PC-9 (cell line): Measurements from ENCODE around the gene SYT1. TPM values are rescaled to one million over a fixed set of nuclear protein-coding genes. Genes with fewer than 3 reads are reported as not detected.

Experiments used
- BruUV-seq: library from RNA; stranded (reverse); fragments of 400-500 nt; replicated peaks from 2 replicates; lab custom pipeline; 2021; lab: Mats Ljungman, UMichigan
- CTCF ChIA-PET: fragments of 300-600 bp; sonication (Branson Sonifier 250); formaldehyde crosslinking; loops from one replicate; lab custom pipeline; 2022; ENCODE audit warnings: antibody characterized with exemption; lab: Charles Lee
- POLR2A ChIA-PET: fragments of 300-600 bp; sonication (Branson Sonifier 250); formaldehyde crosslinking; loops from one replicate; lab custom pipeline; 2022; ENCODE audit warnings: antibody characterized with exemption; ENCODE audit not compliant: unreplicated experiment; lab: Charles Lee
- DNase-seq, 2 experiments: peaks; one replicate each; pipeline versions ENCODE4 v3.0.0 to v3.0.0-alpha.2; 2015 to 2022; ENCODE audit warnings: mixed read lengths in 1 of 2
- H2AFZ ChIP-seq: fragments of 200-600 bp; sonication (generic); 2 replicates; pipeline ENCODE4 v1.8.1; 2017; ENCODE audit warnings: antibody characterized with exemption
- H3F3A ChIP-seq: fragments of 200-600 bp; sonication (generic); 2 replicates; pipeline ENCODE4 v1.8.1; 2017; ENCODE audit warnings: antibody characterized with exemption, mild to moderate bottlenecking, low read depth; ENCODE audit not compliant: insufficient read depth
- H3K27ac ChIP-seq: fragments of 200-600 bp; sonication (generic); 2 replicates; pipeline ENCODE4 v1.6.1; 2016; ENCODE audit warnings: mixed run types
- H3K27me3 ChIP-seq: fragments of 200-600 bp; sonication (generic); 2 replicates; pipeline ENCODE4 v1.6.1; 2016; ENCODE audit warnings: low read depth, mixed run types; ENCODE audit not compliant: insufficient read depth
- H3K36me3 ChIP-seq: fragments of 200-600 bp; sonication (generic); 2 replicates; pipeline ENCODE4 v1.6.1; 2016; ENCODE audit warnings: low read depth, mixed run types
- H3K4me1 ChIP-seq: fragments of 200-600 bp; sonication (generic); replicated peaks from 2 replicates; pipeline ENCODE4 v1.6.1; 2016; ENCODE audit warnings: mixed run types; ENCODE audit not compliant: insufficient read depth
- H3K4me2 ChIP-seq: fragments of 200-600 bp; sonication (generic); 2 replicates; pipeline ENCODE4 v1.6.1; 2017; ENCODE audit warnings: mixed run types
- H3K4me3 ChIP-seq: fragments of 200-600 bp; sonication (generic); 2 replicates; pipeline ENCODE4 v1.6.1; 2016; ENCODE audit warnings: mixed run types
- H3K79me2 ChIP-seq: fragments of 200-600 bp; sonication (generic); 2 replicates; pipeline ENCODE4 v1.6.1; 2017; ENCODE audit warnings: low read depth, mixed run types
- H3K9me2 ChIP-seq: fragments of 200-600 bp; sonication (generic); 2 replicates; pipeline ENCODE4 v1.8.1; 2017; ENCODE audit warnings: mild to moderate bottlenecking; ENCODE audit not compliant: insufficient read depth
- H3K9me3 ChIP-seq: fragments of 200-600 bp; sonication (generic); 2 replicates; pipeline ENCODE4 v1.8.1; 2016; ENCODE audit warnings: low read depth; ENCODE audit not compliant: insufficient read depth
- H4K20me1 ChIP-seq: fragments of 200-600 bp; sonication (generic); 2 replicates; pipeline ENCODE4 v1.8.1; 2017; ENCODE audit not compliant: insufficient read depth
- CTCF ChIP-seq: fragments of 200-600 bp; sonication (generic); conservative IDR thresholded peaks from 2 replicates; pipeline ENCODE4 v1.6.1; 2017; ENCODE audit warnings: mixed run types, antibody characterized with exemption, mild to moderate bottlenecking, moderate library complexity
- EZH2 ChIP-seq: fragments of 200-600 bp; sonication (generic); IDR thresholded peaks from 2 replicates; pipeline ENCODE4 v1.8.0; 2017; ENCODE audit warnings: antibody characterized with exemption, low read depth
- intact Hi-C: fragments of 100-400 bp; cut with micrococcal nuclease; formaldehyde crosslinking; loops from one replicate; pipeline ENCODE4 v1.10.0; 2022; ENCODE audit not compliant: unreplicated experiment
- total RNA-seq: library from RNA; stranded (reverse); gene quantifications from 2 replicates; pipeline ENCODE4 v1.2.3, GENCODE V29; 2021

Gene SYT1
- total RNA-seq, 1 experiment from 2014 or later, result 1.2 TPM

GRCh38 chr12:79317179-79317847, 452.7 kb downstream of the SYT1 start:
- BruUV-seq, result no TSS peak
- Histone ChIP-seq H3K27me3 (no peaks in the 10 kb centered on the region), H3K4me1 (no peaks in the 10 kb centered on the region), H4K20me1 (no peaks in the 10 kb centered on the region), H2AFZ (no peak overlapping the region), H3F3A (no peaks in the 10 kb centered on the region), H3K4me3 (no peak overlapping the region), H3K9me3 (no peaks in the 10 kb centered on the region), H3K36me3 (no peaks in the 10 kb centered on the region), H3K27ac (no peak overlapping the region), H3K9me2 (no peaks in the 10 kb centered on the region), H3K4me2 (no peak overlapping the region), H3K79me2 (no peaks in the 10 kb centered on the region)
- CTCF ChIA-PET, result no interaction called here
- no peak for DNase-seq
- no peak for TF ChIP-seq CTCF
- no peak for TF ChIP-seq EZH2
- intact Hi-C loops, result no loop called here
- POLR2A ChIA-PET, result no interaction called here

DNA sequence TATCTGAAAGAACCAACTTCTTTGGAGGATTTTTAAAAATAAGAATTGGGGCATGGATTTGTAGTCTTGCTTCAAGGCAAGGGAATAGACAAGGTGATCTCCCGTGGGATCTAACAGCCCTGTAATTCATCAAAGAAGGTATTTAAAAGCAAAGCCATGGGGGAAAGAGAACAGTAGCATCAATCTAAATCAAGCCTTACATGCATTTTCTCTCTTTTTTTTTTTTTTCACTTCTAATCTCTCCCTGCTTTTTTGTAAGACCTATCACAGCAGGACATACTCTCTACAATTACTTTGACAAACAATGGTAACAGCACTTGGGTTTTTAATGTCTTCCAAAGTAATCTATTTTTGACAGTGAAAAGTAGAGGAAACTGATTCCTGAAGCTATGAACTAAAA, 458.3 kb downstream of the SYT1 start:
- no peak overlapping the region for H3K4me3 ChIP-seq
- ChIA-PET POLR2A (no interaction called here), CTCF (no interaction called here)
- no peak overlapping the region for H2AFZ ChIP-seq
- no peak overlapping the region for H3K4me2 ChIP-seq
- no peaks in the 10 kb centered on the region for H3K27me3 ChIP-seq
- no TSS peak for BruUV-seq
- H3K4me1 ChIP-seq, result 0 out of 2 replicates have a peak, but pooled peaks cover 6% of the 10 kb centered on the region
- no peaks in the 10 kb centered on the region for H4K20me1 ChIP-seq
- no peak for DNase-seq
- no peaks in the 10 kb centered on the region for H3K36me3 ChIP-seq
- intact Hi-C loops, result loop anchor here (10.0 kb wide), 1 partner anchor 118 kb away; no protein-coding TSS in a partner anchor
- H3K9me3 ChIP-seq, result no peaks in the 10 kb centered on the region
- no peaks in the 10 kb centered on the region for H3F3A ChIP-seq
- H3K27ac ChIP-seq, result no peak overlapping the region
- TF ChIP-seq CTCF, result no peak
- no peak for TF ChIP-seq EZH2
- no peaks in the 10 kb centered on the region for H3K79me2 ChIP-seq
- H3K9me2 ChIP-seq, result no peaks in the 10 kb centered on the region

DNA sequence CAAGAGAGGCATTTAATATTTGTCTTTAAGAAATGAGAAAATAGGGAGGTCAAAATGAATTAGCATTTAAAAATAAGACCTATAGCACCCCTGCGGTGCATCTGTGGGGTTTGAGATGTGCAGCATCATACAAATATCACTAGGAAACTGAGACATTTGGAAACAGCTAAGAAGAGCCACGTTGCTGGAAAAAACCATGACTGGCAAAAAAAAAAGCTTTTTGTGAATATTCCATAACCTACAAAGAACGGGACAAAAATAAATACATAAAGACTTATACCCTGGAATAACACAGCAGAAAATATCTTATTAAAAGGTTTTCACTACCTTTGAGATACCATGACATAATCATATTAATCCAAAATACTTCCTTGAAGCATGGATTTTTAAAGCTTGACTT, 460.0 kb downstream of the SYT1 start:
- ChIA-PET CTCF (no interaction called here), POLR2A (no interaction called here)
- H3K9me3 ChIP-seq, result no peaks in the 10 kb centered on the region

More for the DNA sequence above, 460.0 kb downstream of the SYT1 start:
- no peaks in the 10 kb centered on the region for H3K36me3 ChIP-seq
- no TSS peak for BruUV-seq
- no peak for TF ChIP-seq EZH2
- TF ChIP-seq CTCF, result no peak
- 0 out of 2 replicates have a peak, but pooled peaks cover 6% of the 10 kb centered on the region for H3K4me1 ChIP-seq
- no peak overlapping the region for H3K4me2 ChIP-seq
- no peak overlapping the region for H2AFZ ChIP-seq
- no peaks in the 10 kb centered on the region for H3F3A ChIP-seq
- H3K27ac ChIP-seq, result no peak overlapping the region
- H3K79me2 ChIP-seq, result no peaks in the 10 kb centered on the region
- intact Hi-C loops, result loop anchor here (10.0 kb wide), 1 partner anchor 120 kb away; no protein-coding TSS in a partner anchor
- no peak overlapping the region for H3K4me3 ChIP-seq
- no peaks in the 10 kb centered on the region for H3K27me3 ChIP-seq
- H4K20me1 ChIP-seq, result no peaks in the 10 kb centered on the region
- no peak for DNase-seq
- no peaks in the 10 kb centered on the region for H3K9me2 ChIP-seq
